ENCODE results near the gene SNTA1. TPM values are rescaled to one million over a fixed set of nuclear protein-coding genes. Genes with fewer than 3 reads are reported as not detected.

Gene SNTA1
- total RNA-seq, 4 donors from 2014 or later, result 28.5 to 39.2 (median 37.0) TPM

- DNase-seq (ENCODE audit: low spot score), result no peak
- ATAC-seq (ENCODE audit: low FRiP score), result no peak
- no peak for TF ChIP-seq CTCF (IDR thresholded peaks at IDR 0.05)
Observed at GRCh38 chr20:33410081-33410742, 33.4 kb downstream of the SNTA1 start.

- TF ChIP-seq CTCF (IDR thresholded peaks at IDR 0.05), result no peak
- ATAC-seq (ENCODE audit: low FRiP score), result no peak
- no peak for DNase-seq (ENCODE audit: low spot score)
Observed at GRCh38 chr20:33408716-33409654, 34.6 kb downstream of the SNTA1 start.

GRCh38 chr20:33408313-33408712 is 35.2 kb downstream of the SNTA1 start:
- DNase-seq (ENCODE audit: low spot score), result no peak
- no peak for TF ChIP-seq CTCF (IDR thresholded peaks at IDR 0.05)

GRCh38 chr20:33407796-33408195 is 35.8 kb downstream of the SNTA1 start:
- DNase-seq (ENCODE audit: low spot score) (no peak), ATAC-seq (ENCODE audit: low FRiP score) (no peak)
- TF ChIP-seq CTCF (IDR thresholded peaks at IDR 0.05), result no peak

More at GRCh38 chr20:33408313-33408712, 35.2 kb downstream of the SNTA1 start:
- no peak for ATAC-seq (ENCODE audit: low FRiP score)

- no peak for TF ChIP-seq CTCF (IDR thresholded peaks at IDR 0.05)
- no peak for ATAC-seq (ENCODE audit: low FRiP score)
Observed at GRCh38 chr20:33407251-33407650, 36.3 kb downstream of the SNTA1 start.

GRCh38 chr20:33404281-33404680 is 39.3 kb downstream of the SNTA1 start:
- ATAC-seq (ENCODE audit: low FRiP score) (no peak), DNase-seq (ENCODE audit: low spot score) (no peak)
- no peak for TF ChIP-seq CTCF (IDR thresholded peaks at IDR 0.05)

More at GRCh38 chr20:33407251-33407650, 36.3 kb downstream of the SNTA1 start:
- DNase-seq (ENCODE audit: low spot score), result no peak

All from omental fat pad (tissue), 4 donors.